HEK293 (cell line): ENCODE results near the gene DENND2A.

Experiments used
- HOXC10 ChIP-seq: sonication (generic); formaldehyde crosslinking; IDR thresholded peaks from 2 replicates; pipeline ENCODE4 v1.8.1; 2023; ENCODE audit warnings: mild to moderate bottlenecking, missing genetic modification reagents
- IKZF3 ChIP-seq: fragments of 450-650 bp; IDR thresholded peaks from 2 replicates; pipeline ENCODE4 v1.5.0; 2018; ENCODE audit warnings: missing biosample characterization, mild to moderate bottlenecking, missing genetic modification characterization, moderate library complexity
- INSM2 ChIP-seq: fragments of 450-650 bp; formaldehyde crosslinking; IDR thresholded peaks from 2 replicates; pipeline ENCODE4 v1.5.1; 2016; ENCODE audit warnings: missing biosample characterization, missing genetic modification characterization
- PBX3 ChIP-seq: sonication (generic); formaldehyde crosslinking; IDR thresholded peaks from 2 replicates; pipeline ENCODE4 v1.8.1; 2022; ENCODE audit warnings: mild to moderate bottlenecking, moderate library complexity, missing genetic modification reagents
- REST ChIP-seq: fragments of 450-650 bp; formaldehyde crosslinking; IDR thresholded peaks from 2 replicates; pipeline ENCODE4 v1.5.1; 2016; ENCODE audit warnings: missing biosample characterization, missing genetic modification characterization
- SALL2 ChIP-seq: fragments of 450-650 bp; formaldehyde crosslinking; IDR thresholded peaks from 2 replicates; pipeline ENCODE4 v1.5.0; 2017; ENCODE audit warnings: missing biosample characterization, mild to moderate bottlenecking, missing genetic modification characterization, borderline replicate concordance
- YY1 ChIP-seq: fragments of 450-650 bp; formaldehyde crosslinking; IDR thresholded peaks from 2 replicates; pipeline ENCODE4 v1.5.1; 2018; ENCODE audit warnings: missing biosample characterization, missing genetic modification characterization
- YY2 ChIP-seq: fragments of 450-650 bp; formaldehyde crosslinking; IDR thresholded peaks from 2 replicates; pipeline ENCODE4 v1.5.1; 2016; ENCODE audit warnings: missing biosample characterization, missing genetic modification characterization
- ZBTB17 ChIP-seq: fragments of 450-650 bp; formaldehyde crosslinking; IDR thresholded peaks from 2 replicates; pipeline ENCODE4 v1.5.1; 2016; ENCODE audit warnings: missing biosample characterization, missing genetic modification characterization
- ZBTB21 ChIP-seq: fragments of 450-650 bp; formaldehyde crosslinking; IDR thresholded peaks from 2 replicates; pipeline ENCODE4 v1.5.1; 2017; ENCODE audit warnings: missing biosample characterization, missing genetic modification characterization
- ZFP3 ChIP-seq: fragments of 450-650 bp; formaldehyde crosslinking; IDR thresholded peaks from 2 replicates; pipeline ENCODE4 v1.5.1; 2016; ENCODE audit warnings: low read depth, missing biosample characterization, missing genetic modification characterization
- ZNF114 ChIP-seq: fragments of 450-650 bp; formaldehyde crosslinking; IDR thresholded peaks from 2 replicates; pipeline ENCODE4 v1.5.0; 2017; ENCODE audit warnings: missing biosample characterization, missing genetic modification characterization
- ZNF138 ChIP-seq: fragments of 450-650 bp; formaldehyde crosslinking; IDR thresholded peaks from 2 replicates; pipeline ENCODE4 v1.5.1; 2016; ENCODE audit warnings: missing biosample characterization, missing genetic modification characterization, borderline replicate concordance
- ZNF175 ChIP-seq: fragments of 450-650 bp; formaldehyde crosslinking; IDR thresholded peaks from 2 replicates; pipeline ENCODE4 v1.5.1; 2016; ENCODE audit warnings: missing biosample characterization, missing genetic modification characterization
- ZNF19 ChIP-seq: fragments of 450-650 bp; formaldehyde crosslinking; IDR thresholded peaks from 2 replicates; pipeline ENCODE4; 2016; ENCODE audit warnings: missing biosample characterization, missing genetic modification characterization, low read depth
- ZNF2 ChIP-seq: fragments of 450-650 bp; formaldehyde crosslinking; IDR thresholded peaks from 2 replicates; pipeline ENCODE4 v1.5.1; 2016; ENCODE audit warnings: missing biosample characterization, missing genetic modification characterization
- ZNF23 ChIP-seq: fragments of 450-650 bp; formaldehyde crosslinking; IDR thresholded peaks from 2 replicates; pipeline ENCODE4 v1.5.1; 2016; ENCODE audit warnings: missing biosample characterization, missing genetic modification characterization, borderline replicate concordance
- ZNF292 ChIP-seq: fragments of 450-650 bp; formaldehyde crosslinking; IDR thresholded peaks from 2 replicates; pipeline ENCODE4 v1.5.1; 2016; ENCODE audit warnings: low read depth, missing biosample characterization, missing genetic modification characterization, borderline replicate concordance
- ZNF311 ChIP-seq: fragments of 450-650 bp; formaldehyde crosslinking; IDR thresholded peaks from 2 replicates; pipeline ENCODE4 v1.5.1; 2017; ENCODE audit warnings: missing biosample characterization, missing genetic modification characterization, borderline replicate concordance
- ZNF366 ChIP-seq: fragments of 450-650 bp; formaldehyde crosslinking; conservative IDR thresholded peaks from 2 replicates; pipeline ENCODE4 v1.5.1; 2016; ENCODE audit warnings: missing biosample characterization, missing genetic modification characterization
- ZNF394 ChIP-seq: fragments of 450-650 bp; formaldehyde crosslinking; IDR thresholded peaks from 2 replicates; pipeline ENCODE4 v1.5.1; 2016; ENCODE audit warnings: missing biosample characterization, missing genetic modification characterization, mild to moderate bottlenecking, moderate library complexity, borderline replicate concordance
- ZNF404 ChIP-seq: fragments of 450-650 bp; formaldehyde crosslinking; IDR thresholded peaks from 2 replicates; pipeline ENCODE4 v1.5.1; 2017; ENCODE audit warnings: missing biosample characterization, missing genetic modification characterization
- ZNF426 ChIP-seq: fragments of 450-650 bp; formaldehyde crosslinking; IDR thresholded peaks from 2 replicates; pipeline ENCODE4 v1.5.1; 2017; ENCODE audit warnings: missing biosample characterization, missing genetic modification characterization, mild to moderate bottlenecking, inconsistent platforms, moderate library complexity
- ZNF571 ChIP-seq: fragments of 450-650 bp; formaldehyde crosslinking; IDR thresholded peaks from 2 replicates; pipeline ENCODE4 v1.5.0; 2017; ENCODE audit warnings: missing biosample characterization, missing genetic modification characterization
- ZNF580 ChIP-seq: fragments of 450-650 bp; formaldehyde crosslinking; IDR thresholded peaks from 2 replicates; pipeline ENCODE4 v1.5.1; 2016; ENCODE audit warnings: missing biosample characterization, missing genetic modification characterization
- ZNF596 ChIP-seq: fragments of 450-650 bp; IDR thresholded peaks from 2 replicates; pipeline ENCODE4 v1.5.0; 2018; ENCODE audit warnings: missing biosample characterization, mild to moderate bottlenecking, missing genetic modification characterization, moderate library complexity
- ZNF658 ChIP-seq: fragments of 450-650 bp; formaldehyde crosslinking; IDR thresholded peaks from 2 replicates; pipeline ENCODE4; 2016; ENCODE audit warnings: missing biosample characterization, missing genetic modification characterization
- ZNF670 ChIP-seq: fragments of 450-650 bp; formaldehyde crosslinking; IDR thresholded peaks from 2 replicates; pipeline ENCODE4 v1.5.1; 2016; ENCODE audit warnings: missing biosample characterization, missing genetic modification characterization, low read depth
- ZNF776 ChIP-seq: fragments of 450-650 bp; formaldehyde crosslinking; IDR thresholded peaks from 2 replicates; pipeline ENCODE4 v1.5.0; 2017; ENCODE audit warnings: missing biosample characterization, missing genetic modification characterization, borderline replicate concordance
- ZNF830 ChIP-seq: fragments of 450-650 bp; IDR thresholded peaks from 2 replicates; pipeline ENCODE4 v1.5.0; 2018; ENCODE audit warnings: missing biosample characterization, missing genetic modification characterization, low read depth, mild to moderate bottlenecking, moderate library complexity
- ZSCAN30 ChIP-seq: fragments of 450-650 bp; IDR thresholded peaks from 2 replicates; pipeline ENCODE4 v1.5.1; 2018; ENCODE audit warnings: missing biosample characterization, mild to moderate bottlenecking, missing genetic modification characterization, moderate library complexity

The DENND2A gene

GRCh38 chr7:140640060-140640637, 464 bp downstream of the DENND2A start (continued):
- TF ChIP-seq HOXC10 = no peak
- no peak for TF ChIP-seq ZNF366
- no peak for TF ChIP-seq ZNF426
- no peak for TF ChIP-seq ZNF830
- no peak for TF ChIP-seq ZNF596 (tag by site-specific recombination)
- no peak for TF ChIP-seq PBX3 (CRISPR knock-in tag)
- no peak for TF ChIP-seq ZNF292 (tag by site-specific recombination)
- no peak for TF ChIP-seq ZNF138
- TF ChIP-seq ZFP3 = no peak
- no peak for TF ChIP-seq INSM2 (tag by site-specific recombination)
- TF ChIP-seq REST (tag by site-specific recombination) = no peak
- TF ChIP-seq ZNF311 (tag by site-specific recombination) = no peak
- no peak for TF ChIP-seq ZNF394 (tag by site-specific recombination)
- no peak for TF ChIP-seq ZNF23
- TF ChIP-seq ZBTB17 (tag by site-specific recombination) = peak; percentile 74
- no peak for TF ChIP-seq ZNF658 (tag by site-specific recombination)
- no peak for TF ChIP-seq ZNF175 (tag by site-specific recombination)
- TF ChIP-seq ZNF404 (tag by site-specific recombination) = no peak
- no peak for TF ChIP-seq IKZF3 (tag by site-specific recombination)
- no peak for TF ChIP-seq SALL2 (tag by site-specific recombination)
- TF ChIP-seq ZNF571 (tag by site-specific recombination) = no peak
- TF ChIP-seq ZBTB21 (tag by site-specific recombination) = no peak
- no peak for TF ChIP-seq ZNF580
- no peak for TF ChIP-seq ZSCAN30 (tag by site-specific recombination)
- TF ChIP-seq ZNF2 = peak; percentile 94
- TF ChIP-seq YY1 (tag by site-specific recombination) = no peak; the same call in 1 of the 2 replicates
- no peak for TF ChIP-seq ZNF19 (tag by site-specific recombination)
- no peak for TF ChIP-seq ZNF776 (tag by site-specific recombination)
- TF ChIP-seq ZNF670 (tag by site-specific recombination) = no peak
- no peak for TF ChIP-seq ZNF114 (tag by site-specific recombination)
- TF ChIP-seq YY2 (tag by site-specific recombination) = 0 out of 2 replicates have a peak, but pooled peaks have one; percentile 23
